ENCODE results near the gene ARHGAP18.

- TF ChIP-seq POLR2A (IDR thresholded peaks at IDR 0.05; ENCODE audit: low read length) (no peak), GATA1 (IDR thresholded peaks at IDR 0.05; ENCODE audit: low read depth, low read length) (no peak)
These were observed 16.7 kb upstream of the ARHGAP18 start for GRCh38 chr6:129726650-129727049.
